Sigmoid colon (tissue), 4 donors: ENCODE measurements around the gene MASTL.

ENCODE experiments used
- EP300 ChIP-seq, 4 donors: sonication (generic); formaldehyde crosslinking; IDR thresholded peaks; one replicate each; pipeline ENCODE4 v1.6.1; 2017; ENCODE audit warnings: antibody characterized with exemption in 4 of 4
- POLR2AphosphoS5 ChIP-seq, 4 donors: sonication (generic); formaldehyde crosslinking; IDR thresholded peaks; one replicate each; pipeline ENCODE4 v1.6.1; 2017; ENCODE audit warnings: antibody characterized with exemption in 4 of 4
- TF ChIP-seq, protein P1 (sequence below), 4 experiments: fragments of 450-650 bp in 3 of 4; fragments of 200-600 bp in 1 of 4; IDR thresholded peaks; one replicate each; pipeline ENCODE4 v1.5.1; 2016 to 2019; ENCODE audit warnings: antibody characterized with exemption in 4 of 4, mild to moderate bottlenecking in 3 of 4, moderate library complexity in 2 of 4

DNA sequence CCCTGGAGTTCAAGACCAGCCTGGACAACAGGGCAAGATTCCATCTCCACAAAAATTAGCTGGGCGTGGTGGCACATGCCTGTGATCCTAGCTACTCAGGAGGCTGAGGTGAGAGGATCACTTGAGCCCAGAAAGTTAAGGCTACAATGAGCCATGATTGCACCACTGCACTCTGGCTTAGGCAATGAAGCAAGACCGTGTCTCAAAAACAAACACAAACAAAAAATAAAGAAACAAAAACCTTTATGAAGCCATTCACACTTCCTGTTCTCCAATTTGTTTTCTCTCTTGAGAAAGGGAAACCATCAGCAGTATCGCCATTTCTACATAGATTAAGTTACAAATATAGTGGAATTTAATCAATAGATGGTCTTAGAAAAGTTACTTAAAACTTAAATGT lies 20.8 kb upstream of the MASTL start:
- TF ChIP-seq, protein P1, sequence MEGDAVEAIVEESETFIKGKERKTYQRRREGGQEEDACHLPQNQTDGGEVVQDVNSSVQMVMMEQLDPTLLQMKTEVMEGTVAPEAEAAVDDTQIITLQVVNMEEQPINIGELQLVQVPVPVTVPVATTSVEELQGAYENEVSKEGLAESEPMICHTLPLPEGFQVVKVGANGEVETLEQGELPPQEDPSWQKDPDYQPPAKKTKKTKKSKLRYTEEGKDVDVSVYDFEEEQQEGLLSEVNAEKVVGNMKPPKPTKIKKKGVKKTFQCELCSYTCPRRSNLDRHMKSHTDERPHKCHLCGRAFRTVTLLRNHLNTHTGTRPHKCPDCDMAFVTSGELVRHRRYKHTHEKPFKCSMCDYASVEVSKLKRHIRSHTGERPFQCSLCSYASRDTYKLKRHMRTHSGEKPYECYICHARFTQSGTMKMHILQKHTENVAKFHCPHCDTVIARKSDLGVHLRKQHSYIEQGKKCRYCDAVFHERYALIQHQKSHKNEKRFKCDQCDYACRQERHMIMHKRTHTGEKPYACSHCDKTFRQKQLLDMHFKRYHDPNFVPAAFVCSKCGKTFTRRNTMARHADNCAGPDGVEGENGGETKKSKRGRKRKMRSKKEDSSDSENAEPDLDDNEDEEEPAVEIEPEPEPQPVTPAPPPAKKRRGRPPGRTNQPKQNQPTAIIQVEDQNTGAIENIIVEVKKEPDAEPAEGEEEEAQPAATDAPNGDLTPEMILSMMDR (IDR thresholded peaks at IDR 0.05): no peak
- TF ChIP-seq POLR2AphosphoS5 (IDR thresholded peaks at IDR 0.05) (no peak), EP300 (IDR thresholded peaks at IDR 0.05) (no peak)
